ENCODE results near the gene PLSCR1.

DNA sequence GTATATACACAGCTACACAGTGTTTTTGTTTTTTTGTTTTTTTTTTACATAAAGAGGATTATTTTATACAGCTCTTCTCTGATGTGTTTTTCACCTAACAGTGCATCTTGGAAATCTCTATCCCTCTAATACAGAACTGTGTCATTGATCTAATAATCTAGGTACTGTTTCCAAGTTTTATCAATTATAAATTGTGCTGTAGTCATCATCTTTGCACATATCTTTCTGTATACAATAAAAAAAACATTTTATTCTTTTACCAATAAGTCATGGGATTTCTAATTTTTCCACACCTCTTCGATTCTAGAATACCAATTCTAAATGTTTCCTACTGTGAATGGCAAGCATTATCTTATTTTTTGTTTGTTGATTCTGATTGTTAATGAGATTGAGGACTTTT lies 73.4 kb downstream of the PLSCR1 start:
- TF ChIP-seq CTCF (conservative IDR thresholded peaks at IDR 0.05) (no peak), EZH2 (IDR thresholded peaks at IDR 0.05; ENCODE audit: low read depth) (no peak)

All from PC-9 (cell line).